Measurements from ENCODE around the gene B3GNT2. TPM values are rescaled to one million over a fixed set of nuclear protein-coding genes. Genes with fewer than 3 reads are reported as not detected.
"Not testable (repeated sequence)": the region's sequence is repeated elsewhere in the genome, so short reads cannot be mapped to it uniquely, and the experiment has no call there.

B3GNT2 gene
- total RNA-seq, 1 donor from 2014 or later = 17.4 TPM

GRCh38 chr2:62267696-62268095, 71.8 kb downstream of the B3GNT2 start:
- Mint-ChIP-seq H3K27me3 (no peaks in the 10 kb centered on the region), H3K4me1 (ENCODE audit: low read depth) (peaks cover 4% of the 10 kb centered on the region), H3K27ac (no peak overlapping the region), H3K4me3 (ENCODE audit: low read depth) (no peak overlapping the region), H3K9me3 (ENCODE audit: low read depth) (peaks cover 3% of the 10 kb centered on the region), H3K36me3 (ENCODE audit: insufficient read depth) (no peaks in the 10 kb centered on the region)
- no peak for DNase-seq (ENCODE audit: low spot score, unreplicated experiment)
- TF ChIP-seq, protein P1, sequence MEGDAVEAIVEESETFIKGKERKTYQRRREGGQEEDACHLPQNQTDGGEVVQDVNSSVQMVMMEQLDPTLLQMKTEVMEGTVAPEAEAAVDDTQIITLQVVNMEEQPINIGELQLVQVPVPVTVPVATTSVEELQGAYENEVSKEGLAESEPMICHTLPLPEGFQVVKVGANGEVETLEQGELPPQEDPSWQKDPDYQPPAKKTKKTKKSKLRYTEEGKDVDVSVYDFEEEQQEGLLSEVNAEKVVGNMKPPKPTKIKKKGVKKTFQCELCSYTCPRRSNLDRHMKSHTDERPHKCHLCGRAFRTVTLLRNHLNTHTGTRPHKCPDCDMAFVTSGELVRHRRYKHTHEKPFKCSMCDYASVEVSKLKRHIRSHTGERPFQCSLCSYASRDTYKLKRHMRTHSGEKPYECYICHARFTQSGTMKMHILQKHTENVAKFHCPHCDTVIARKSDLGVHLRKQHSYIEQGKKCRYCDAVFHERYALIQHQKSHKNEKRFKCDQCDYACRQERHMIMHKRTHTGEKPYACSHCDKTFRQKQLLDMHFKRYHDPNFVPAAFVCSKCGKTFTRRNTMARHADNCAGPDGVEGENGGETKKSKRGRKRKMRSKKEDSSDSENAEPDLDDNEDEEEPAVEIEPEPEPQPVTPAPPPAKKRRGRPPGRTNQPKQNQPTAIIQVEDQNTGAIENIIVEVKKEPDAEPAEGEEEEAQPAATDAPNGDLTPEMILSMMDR (IDR thresholded peaks at IDR 0.05; ENCODE audit: unreplicated experiment) = no peak

DNA sequence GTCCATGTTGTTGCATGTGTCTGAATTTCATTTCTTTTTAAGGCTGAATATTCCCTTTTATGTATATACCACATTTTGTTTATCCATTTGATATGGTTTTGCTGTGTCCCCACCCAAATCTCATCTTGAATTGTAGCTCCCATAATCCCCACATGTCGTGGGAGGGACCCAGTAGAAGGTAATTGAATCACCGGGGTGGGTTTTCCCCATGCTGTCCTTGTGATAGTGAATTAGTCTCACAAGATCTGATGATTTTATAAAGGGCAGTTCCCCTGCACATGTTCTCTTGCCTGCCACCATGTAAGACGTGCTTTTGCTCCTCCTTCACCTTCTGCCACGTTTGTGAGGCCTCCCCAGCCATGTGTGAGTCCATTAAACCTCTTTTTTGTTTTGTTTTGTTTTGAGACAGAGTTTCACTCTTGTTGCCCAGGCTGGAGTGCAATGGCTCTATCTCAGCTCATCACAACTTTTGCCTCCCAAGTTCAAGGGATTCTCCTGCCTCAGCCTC, 72.8 kb downstream of the B3GNT2 start:
- H3K4me3 Mint-ChIP-seq (ENCODE audit: low read depth); DNase-seq (ENCODE audit: low spot score, unreplicated experiment); H3K4me1 Mint-ChIP-seq (ENCODE audit: low read depth); H3K27ac Mint-ChIP-seq; H3K9me3 Mint-ChIP-seq (ENCODE audit: low read depth); H3K27me3 Mint-ChIP-seq; H3K36me3 Mint-ChIP-seq (ENCODE audit: insufficient read depth): not testable (repeated sequence)

- H3K4me1 Mint-ChIP-seq (ENCODE audit: low read depth) = no peaks in the 10 kb centered on the region
- H3K27me3 Mint-ChIP-seq = no peaks in the 10 kb centered on the region
- no peak overlapping the region for H3K4me3 Mint-ChIP-seq (ENCODE audit: low read depth)
- peaks cover 3% of the 10 kb centered on the region for H3K36me3 Mint-ChIP-seq (ENCODE audit: insufficient read depth)
- no peak for DNase-seq (ENCODE audit: low spot score, unreplicated experiment)
- TF ChIP-seq, protein P1 (IDR thresholded peaks at IDR 0.05; ENCODE audit: unreplicated experiment) = no peak
- no peak overlapping the region for H3K27ac Mint-ChIP-seq
- peaks cover 7% of the 10 kb centered on the region for H3K9me3 Mint-ChIP-seq (ENCODE audit: low read depth)
These were observed 74.8 kb downstream of the B3GNT2 start for GRCh38 chr2:62270728-62271127.

Small RNAs within 50 kb of the gene (microRNA-seq; reads per million reads assigned to microRNA genes)
- gene MIR5192 (ENCODE audit: borderline number of aligned reads, unreplicated experiment) = not detected

Measured in progenitor cell of endocrine pancreas (in vitro differentiated cells).